ENCODE measurements around the gene DYNC2I2.

Gene DYNC2I2

GRCh38 chr9:128625391-128626146, 31.1 kb downstream of the DYNC2I2 start:
- Histone ChIP-seq H3K4me1 (no peaks in the 10 kb centered on the region), H3K36me3 (peaks cover 65% of the 10 kb centered on the region), H3K9me3 (no peaks in the 10 kb centered on the region), H3K27me3 (no peaks in the 10 kb centered on the region), H3K4me3 (ENCODE audit: low read depth, low read length) (no peak overlapping the region)
- no peak for DNase-seq
- TF ChIP-seq CTCF (IDR thresholded peaks at IDR 0.05; ENCODE audit: low read depth, low read length), result no peak

GRCh38 chr9:128624566-128624965, 32.1 kb downstream of the DYNC2I2 start:
- TF ChIP-seq CTCF (IDR thresholded peaks at IDR 0.05; ENCODE audit: low read depth, low read length), result no peak

GRCh38 chr9:128621730-128622455, 34.8 kb downstream of the DYNC2I2 start:
- Histone ChIP-seq H3K27me3 (no peaks in the 10 kb centered on the region), H3K4me1 (no peaks in the 10 kb centered on the region), H3K4me3 (ENCODE audit: low read depth, low read length) (no peak overlapping the region), H3K9me3 (no peaks in the 10 kb centered on the region), H3K36me3 (peaks cover 76% of the 10 kb centered on the region)
- no peak for DNase-seq
- TF ChIP-seq CTCF (IDR thresholded peaks at IDR 0.05; ENCODE audit: low read depth, low read length), result no peak

More at GRCh38 chr9:128624566-128624965, 32.1 kb downstream of the DYNC2I2 start:
- no peaks in the 10 kb centered on the region for H3K9me3 ChIP-seq
- no peak for DNase-seq
- no peaks in the 10 kb centered on the region for H3K4me1 ChIP-seq
- no peaks in the 10 kb centered on the region for H3K27me3 ChIP-seq
- H3K4me3 ChIP-seq (ENCODE audit: low read depth, low read length), result no peak overlapping the region
- peaks cover 66% of the 10 kb centered on the region for H3K36me3 ChIP-seq

- Histone ChIP-seq H3K9me3 (no peaks in the 10 kb centered on the region), H3K4me3 (ENCODE audit: low read depth, low read length) (no peak overlapping the region), H3K4me1 (no peaks in the 10 kb centered on the region), H3K36me3 (peaks cover 77% of the 10 kb centered on the region), H3K27me3 (no peaks in the 10 kb centered on the region)
- TF ChIP-seq CTCF (IDR thresholded peaks at IDR 0.05; ENCODE audit: low read depth, low read length), result no peak
- DNase-seq, result no peak
These were observed 36.9 kb downstream of the DYNC2I2 start for GRCh38 chr9:128619779-128620178.

GRCh38 chr9:128619127-128619526, 37.5 kb downstream of the DYNC2I2 start:
- Histone ChIP-seq H3K4me3 (ENCODE audit: low read depth, low read length) (no peak overlapping the region), H3K27me3 (no peaks in the 10 kb centered on the region), H3K36me3 (peaks cover 75% of the 10 kb centered on the region), H3K9me3 (no peaks in the 10 kb centered on the region), H3K4me1 (no peaks in the 10 kb centered on the region)
- no peak for TF ChIP-seq CTCF (IDR thresholded peaks at IDR 0.05; ENCODE audit: low read depth, low read length)
- no peak for DNase-seq

- DNase-seq, result no peak
- Histone ChIP-seq H3K27me3 (no peaks in the 10 kb centered on the region), H3K4me1 (no peaks in the 10 kb centered on the region), H3K9me3 (no peaks in the 10 kb centered on the region), H3K4me3 (ENCODE audit: low read depth, low read length) (no peak overlapping the region), H3K36me3 (peaks cover 83% of the 10 kb centered on the region)
- no peak for TF ChIP-seq CTCF (IDR thresholded peaks at IDR 0.05; ENCODE audit: low read depth, low read length)
These were observed 38.7 kb downstream of the DYNC2I2 start for GRCh38 chr9:128617943-128618342.

Measured in BE2C (cell line).